SH-SY5Y (cell line): ENCODE data around the gene ZSCAN5B.

Experiments
- GATA2 ChIP-seq: IDR thresholded peaks from 2 replicates; pipeline ENCODE4 v1.6.1; 2011; ENCODE audit warnings: mild to moderate bottlenecking, low read depth, low read length
- GATA3 ChIP-seq: IDR thresholded peaks from 2 replicates; pipeline ENCODE4 v1.6.1; 2011; ENCODE audit warnings: low read depth, mild to moderate bottlenecking, low read length, moderate library complexity

Gene ZSCAN5B

DNA sequence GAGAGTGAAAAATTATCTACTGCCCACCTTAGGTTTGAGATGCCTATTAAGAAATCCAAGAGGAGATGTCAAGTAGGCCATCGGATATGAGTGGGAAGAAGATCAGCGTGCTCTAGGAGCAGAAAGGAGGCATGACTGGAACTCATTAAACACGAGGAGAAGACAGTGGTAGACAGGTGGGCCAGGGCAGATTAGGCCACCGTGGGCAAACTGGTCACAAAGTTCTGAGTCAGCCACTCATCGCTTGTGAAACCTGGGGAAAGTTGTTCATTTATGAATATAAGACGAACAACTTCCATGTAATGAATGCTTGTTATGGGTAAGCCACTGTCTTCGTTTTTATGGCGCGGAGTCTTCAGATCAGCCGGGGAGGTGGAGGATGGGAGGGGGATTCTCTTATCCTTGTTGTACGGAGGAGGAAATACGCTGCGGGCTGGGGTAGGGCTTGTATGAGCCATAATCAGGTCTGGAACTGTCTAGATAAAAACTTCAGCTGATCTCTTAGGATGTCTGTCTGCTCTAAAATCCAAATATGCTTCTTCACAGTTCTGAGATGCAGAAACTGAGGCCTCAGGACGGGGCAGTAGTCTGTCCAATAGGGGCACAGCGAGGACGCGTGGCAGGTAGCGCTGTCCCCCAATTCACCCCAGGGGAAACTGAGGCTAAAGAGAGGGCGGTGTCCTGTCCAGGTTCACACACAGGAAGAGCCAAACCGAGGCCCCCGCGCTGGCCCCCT lies 57.6 kb downstream of the ZSCAN5B start:
- TF ChIP-seq GATA2 = no peak
- no peak for TF ChIP-seq GATA3
